ENCODE measurements around the gene TRABD. TPM values are rescaled to one million over a fixed set of nuclear protein-coding genes. Genes with fewer than 3 reads are reported as not detected.

Gene TRABD
- total RNA-seq, 2 donors from 2014 or later = 43.6 to 116 TPM

- H3K27ac ChIP-seq = no peak overlapping the region
- no peak for DNase-seq
- no peak overlapping the region for H3K9ac ChIP-seq (ENCODE audit: low read depth in 2 of 2, low read length in 2 of 2)
- no peak for TF ChIP-seq CTCF (IDR thresholded peaks at IDR 0.05)
- no peak overlapping the region for H3K4me3 ChIP-seq
- H3K9me3 ChIP-seq = no peaks in the 10 kb centered on the region
- no peaks in the 10 kb centered on the region for H3K27me3 ChIP-seq
- H3K36me3 ChIP-seq = peaks cover 13% of the 10 kb centered on the region
- intact Hi-C loops (cut with DNase I) = no loop called here
- H3K4me1 ChIP-seq = no peaks in the 10 kb centered on the region
Measured at GRCh38 chr22:50218153-50218995, 32.7 kb downstream of the TRABD start.

- Histone ChIP-seq H3K9ac (ENCODE audit: low read depth in 2 of 2, low read length in 2 of 2) (no peak overlapping the region), H3K4me3 (no peak overlapping the region), H3K27me3 (no peaks in the 10 kb centered on the region), H3K36me3 (peaks cover 13% of the 10 kb centered on the region), H3K9me3 (no peaks in the 10 kb centered on the region), H3K27ac (no peak overlapping the region), H3K4me1 (no peaks in the 10 kb centered on the region)
- no peak for TF ChIP-seq CTCF (IDR thresholded peaks at IDR 0.05)
- DNase-seq = peak; percentile 91
- intact Hi-C loops (cut with DNase I) = no loop called here
Measured at GRCh38 chr22:50218996-50219727, 33.4 kb downstream of the TRABD start.

- no peak overlapping the region for H3K27ac ChIP-seq
- no peak overlapping the region for H3K9ac ChIP-seq (ENCODE audit: low read depth in 2 of 2, low read length in 2 of 2)
- DNase-seq = no peak
- intact Hi-C loops (cut with DNase I) = no loop called here
- H3K4me3 ChIP-seq = no peak overlapping the region
- no peaks in the 10 kb centered on the region for H3K27me3 ChIP-seq
- no peaks in the 10 kb centered on the region for H3K9me3 ChIP-seq
- peaks cover 13% of the 10 kb centered on the region for H3K36me3 ChIP-seq
- TF ChIP-seq CTCF (IDR thresholded peaks at IDR 0.05) = no peak
- no peaks in the 10 kb centered on the region for H3K4me1 ChIP-seq
Measured at GRCh38 chr22:50219800-50220602, 34.3 kb downstream of the TRABD start.

GRCh38 chr22:50220603-50221409, 35.1 kb downstream of the TRABD start:
- TF ChIP-seq CTCF (IDR thresholded peaks at IDR 0.05) = no peak

More at GRCh38 chr22:50220603-50221409, 35.1 kb downstream of the TRABD start:
- DNase-seq = no peak
- no peak overlapping the region for H3K27ac ChIP-seq
- no peaks in the 10 kb centered on the region for H3K4me1 ChIP-seq
- no peaks in the 10 kb centered on the region for H3K9me3 ChIP-seq
- no peaks in the 10 kb centered on the region for H3K27me3 ChIP-seq
- intact Hi-C loops (cut with DNase I) = no loop called here
- peaks cover 13% of the 10 kb centered on the region for H3K36me3 ChIP-seq
- H3K4me3 ChIP-seq = no peak overlapping the region
- H3K9ac ChIP-seq (ENCODE audit: low read depth in 2 of 2, low read length in 2 of 2) = no peak overlapping the region
